ENCODE data around the gene ABLIM1. TPM values are rescaled to one million over a fixed set of nuclear protein-coding genes. Genes with fewer than 3 reads are reported as not detected.

The ABLIM1 gene
- polyA plus RNA-seq, 5 donors: 38.2 to 68.6 (median 63.6) TPM

- no peak for DNase-seq
These were observed 22.6 kb upstream of the ABLIM1 start for GRCh38 chr10:114680543-114681117.

- DNase-seq: no peak
These were observed 21.5 kb upstream of the ABLIM1 start for GRCh38 chr10:114679552-114679951.

GRCh38 chr10:114678820-114679219 lies 20.7 kb upstream of the ABLIM1 start:
- no peak for DNase-seq

GRCh38 chr10:114678336-114678735 lies 20.3 kb upstream of the ABLIM1 start:
- no peak for DNase-seq

- no peak for DNase-seq
These were observed 16.3 kb upstream of the ABLIM1 start for GRCh38 chr10:114674346-114674745.

GRCh38 chr10:114669648-114670047 lies 11.6 kb upstream of the ABLIM1 start:
- no peak for DNase-seq

- DNase-seq: no peak
These were observed 10.5 kb upstream of the ABLIM1 start for GRCh38 chr10:114668375-114669080.

GRCh38 chr10:114665873-114666272 lies 7.8 kb upstream of the ABLIM1 start:
- DNase-seq: no peak

- DNase-seq: no peak
These were observed 7.3 kb upstream of the ABLIM1 start for GRCh38 chr10:114665406-114665805.

- DNase-seq: no peak
These were observed 6.1 kb upstream of the ABLIM1 start for GRCh38 chr10:114664127-114664526.

GRCh38 chr10:114663626-114664025 lies 5.6 kb upstream of the ABLIM1 start:
- DNase-seq: no peak

GRCh38 chr10:114662646-114663217 lies 4.7 kb upstream of the ABLIM1 start:
- DNase-seq: no peak

- DNase-seq: no peak
These were observed 3.3 kb upstream of the ABLIM1 start for GRCh38 chr10:114661212-114661880.

GRCh38 chr10:114655671-114656070 lies 2.4 kb downstream of the ABLIM1 start:
- DNase-seq: no peak

GRCh38 chr10:114654822-114655575 lies 3.1 kb downstream of the ABLIM1 start:
- no peak for DNase-seq

- DNase-seq: no peak
These were observed 4.1 kb downstream of the ABLIM1 start for GRCh38 chr10:114653926-114654325.

GRCh38 chr10:114652402-114653368 lies 5.4 kb downstream of the ABLIM1 start:
- DNase-seq: no peak

- no peak for DNase-seq
These were observed 7.2 kb downstream of the ABLIM1 start for GRCh38 chr10:114650831-114651230.

- DNase-seq: no peak
These were observed 7.8 kb downstream of the ABLIM1 start for GRCh38 chr10:114650266-114650665.

- DNase-seq: no peak
These were observed 8.7 kb downstream of the ABLIM1 start for GRCh38 chr10:114649217-114649903.
